IMR-90 (cell line): Measurements from ENCODE around the gene LRP1B. TPM values are rescaled to one million over a fixed set of nuclear protein-coding genes. Genes with fewer than 3 reads are reported as not detected.

Source experiments
- ATAC-seq: fragments of 200-7000 bp; cut with Tn5 transposase; 2 replicates; pipeline ENCODE4 v1.9.1; 2020; ENCODE audit warnings: low read depth, mild to moderate bottlenecking, moderate library complexity
- BruUV-seq: library from RNA; stranded (reverse); fragments of 400-500 nt; replicated peaks from 2 replicates; lab custom pipeline; 2021; lab: Mats Ljungman, UMichigan
- CTCF ChIA-PET: fragments of 300-600 bp; formaldehyde crosslinking; extraction: SDS; loops from one replicate; lab custom pipeline; 2021; ENCODE audit warnings: antibody characterized with exemption; lab: Yijun Ruan, JAX
- POLR2A ChIA-PET: fragments of 300-600 bp; sonication (Branson Sonifier 250); formaldehyde crosslinking; loops from one replicate; lab custom pipeline; 2022; ENCODE audit warnings: antibody characterized with exemption; ENCODE audit not compliant: unreplicated experiment; lab: Charles Lee
- DNase-seq: peaks from one replicate; pipeline ENCODE4 v3.0.0; 2013
- H2AFZ ChIP-seq: replicated peaks from 2 replicates; pipeline ENCODE3; 2013; ENCODE audit warnings: low read length, mild to moderate bottlenecking; ENCODE audit not compliant: poor library complexity
- H2AK5ac ChIP-seq: 2 replicates; pipeline ENCODE4 v1.6.1; 2013; ENCODE audit warnings: low read depth, low read length, inconsistent platforms
- H2AK9ac ChIP-seq: replicated peaks from 2 replicates; pipeline ENCODE3; 2013; ENCODE audit warnings: mild to moderate bottlenecking, low read depth, low read length, moderate library complexity; ENCODE audit not compliant: poor library complexity
- H2BK120ac ChIP-seq: 2 replicates; pipeline ENCODE4 v1.6.1; 2013; ENCODE audit warnings: low read depth, low read length, inconsistent platforms
- H2BK15ac ChIP-seq: 3 replicates; pipeline ENCODE4 v1.6.1; 2013; ENCODE audit warnings: low read depth, low read length, inconsistent platforms
- H2BK20ac ChIP-seq: 2 replicates; pipeline ENCODE4 v1.6.1; 2013; ENCODE audit warnings: low read depth, mild to moderate bottlenecking, inconsistent platforms, low read length, moderate library complexity
- H2BK5ac ChIP-seq: 2 replicates; pipeline ENCODE4 v1.6.1; 2013; ENCODE audit warnings: mild to moderate bottlenecking, low read depth, low read length, inconsistent platforms; ENCODE audit not compliant: poor library complexity, severe bottlenecking
- H3K14ac ChIP-seq: replicated peaks from 2 replicates; pipeline ENCODE4 v1.6.1; 2013; ENCODE audit warnings: low read depth, low read length, inconsistent platforms
- H3K18ac ChIP-seq: 2 replicates; pipeline ENCODE4 v1.6.1; 2013; ENCODE audit warnings: low read depth, low read length, control low read depth
- H3K23ac ChIP-seq: 2 replicates; pipeline ENCODE4 v1.6.1; 2013; ENCODE audit warnings: low read depth, low read length, inconsistent platforms
- H3K27ac ChIP-seq: 2 replicates; pipeline ENCODE4 v1.5.1; 2013; ENCODE audit warnings: mild to moderate bottlenecking, control low read depth, low read length; ENCODE audit not compliant: insufficient read depth
- H3K27me3 ChIP-seq: 2 replicates; pipeline ENCODE4 v1.6.1; 2013; ENCODE audit warnings: low read length; ENCODE audit not compliant: control insufficient read depth, insufficient read depth
- H3K36me3 ChIP-seq: 2 replicates; pipeline ENCODE4 v1.6.1; 2013; ENCODE audit warnings: low read length, mixed read lengths; ENCODE audit not compliant: control insufficient read depth, insufficient read depth
- H3K4ac ChIP-seq: 2 replicates; pipeline ENCODE4 v1.6.1; 2013; ENCODE audit warnings: low read depth, low read length, inconsistent platforms
- H3K4me1 ChIP-seq: 2 replicates; pipeline ENCODE4 v1.6.1; 2013; ENCODE audit warnings: low read length, mixed read lengths; ENCODE audit not compliant: control insufficient read depth, insufficient read depth
- H3K4me2 ChIP-seq: 2 replicates; pipeline ENCODE4 v1.6.1; 2013; ENCODE audit warnings: low read depth, mild to moderate bottlenecking, control low read depth, low read length, moderate library complexity
- H3K4me3 ChIP-seq: 2 replicates; pipeline ENCODE4 v1.5.1; 2013; ENCODE audit warnings: low read depth, mild to moderate bottlenecking, control low read depth, low read length, moderate library complexity; ENCODE audit not compliant: insufficient read depth
- H3K56ac ChIP-seq: 2 replicates; pipeline ENCODE4 v1.6.1; 2013; ENCODE audit warnings: low read length, inconsistent platforms; ENCODE audit not compliant: insufficient read depth; ENCODE audit errors: extremely low read depth
- H3K79me1 ChIP-seq, 2 experiments: 2 replicates each; pipeline ENCODE4 v1.6.1; 2013; ENCODE audit warnings: low read length in 2 of 2, inconsistent platforms in 1 of 2, low read depth in 1 of 2
- H3K9ac ChIP-seq: 2 replicates; pipeline ENCODE4 v1.6.1; 2013; ENCODE audit warnings: low read depth, low read length, control low read depth
- H3K9me1 ChIP-seq: 2 replicates; pipeline ENCODE4 v1.6.1; 2013; ENCODE audit warnings: low read length, inconsistent platforms; ENCODE audit not compliant: insufficient read depth
- H3K9me3 ChIP-seq: 2 replicates; pipeline ENCODE4 v1.6.1; 2013; ENCODE audit warnings: low read length; ENCODE audit not compliant: control insufficient read depth, insufficient read depth
- H4K20me1 ChIP-seq: 2 replicates; pipeline ENCODE4 v1.6.1; 2013; ENCODE audit warnings: low read length, inconsistent platforms; ENCODE audit not compliant: insufficient read depth
- H4K5ac ChIP-seq: 2 replicates; pipeline ENCODE4 v1.6.1; 2013; ENCODE audit warnings: mild to moderate bottlenecking, low read depth, low read length, control low read depth
- H4K8ac ChIP-seq, 2 experiments: 2 replicates each; pipeline ENCODE4 v1.6.1; 2013; ENCODE audit warnings: low read depth in 2 of 2, low read length in 2 of 2, control low read depth in 1 of 2, inconsistent platforms in 1 of 2
- H4K91ac ChIP-seq: 2 replicates; pipeline ENCODE4 v1.6.1; 2013; ENCODE audit warnings: low read depth, low read length, inconsistent platforms; ENCODE audit not compliant: insufficient read depth
- BHLHE40 ChIP-seq: fragments of 150-350 bp; IDR thresholded peaks from 2 replicates; pipeline ENCODE4 v1.6.1; 2016; ENCODE audit warnings: mild to moderate bottlenecking, low read depth, low read length
- CEBPB ChIP-seq: IDR thresholded peaks from 2 replicates; pipeline ENCODE4 v1.6.1; 2012; ENCODE audit warnings: low read depth, low read length, improper control_type of control experiment
- CHD1 ChIP-seq: IDR thresholded peaks from 2 replicates; pipeline ENCODE4 v1.6.1; 2012; ENCODE audit warnings: low read depth, low read length, improper control_type of control experiment
- CTCF ChIP-seq: conservative IDR thresholded peaks from 2 replicates; pipeline ENCODE4 v1.5.1; 2012; ENCODE audit warnings: mild to moderate bottlenecking, low read depth, low read length, improper control_type of control experiment
- MAFK ChIP-seq: IDR thresholded peaks from 2 replicates; pipeline ENCODE4 v1.6.1; 2012; ENCODE audit warnings: low read depth, low read length, improper control_type of control experiment
- MAZ ChIP-seq: IDR thresholded peaks from 2 replicates; pipeline ENCODE4 v1.6.1; 2012; ENCODE audit warnings: low read depth, mild to moderate bottlenecking, low read length, improper control_type of control experiment, moderate library complexity, borderline replicate concordance
- MXI1 ChIP-seq: IDR thresholded peaks from 2 replicates; pipeline ENCODE4 v1.6.1; 2012; ENCODE audit warnings: low read depth, mild to moderate bottlenecking, low read length, moderate library complexity, borderline replicate concordance
- NFE2L2 ChIP-seq: fragments of 150-350 bp; IDR thresholded peaks from 2 replicates; pipeline ENCODE4 v1.6.1; 2016; ENCODE audit warnings: low read depth, mild to moderate bottlenecking, low read length
- POLR2A ChIP-seq: IDR thresholded peaks from 2 replicates; pipeline ENCODE4 v1.6.1; 2012; ENCODE audit warnings: mild to moderate bottlenecking, low read depth, low read length
- RCOR1 ChIP-seq: IDR thresholded peaks from 2 replicates; pipeline ENCODE4 v1.6.1; 2012; ENCODE audit warnings: mild to moderate bottlenecking, low read length, improper control_type of control experiment; ENCODE audit not compliant: insufficient replicate concordance
- RFX5 ChIP-seq: IDR thresholded peaks from 2 replicates; pipeline ENCODE4 v1.8.0; 2012; ENCODE audit warnings: low read depth, mild to moderate bottlenecking, low read length, moderate library complexity
- SMC3 ChIP-seq: fragments of 150-350 bp; IDR thresholded peaks from 2 replicates; pipeline ENCODE4 v1.6.1; 2016; ENCODE audit warnings: low read depth, mild to moderate bottlenecking, antibody characterized with exemption, low read length, moderate library complexity
- WGBS, 2 experiments: methylation state at CpG; one replicate each; pipeline versions ENCODE4 v1.1.5 to v1.1.7; 2013; ENCODE audit warnings: missing lambda C conversion rate in 2 of 2; ENCODE audit not compliant: insufficient read length in 1 of 2; ENCODE audit errors: extremely low coverage in 2 of 2; 5-methylcytosine and 5-hydroxymethylcytosine counted together
- dilution Hi-C: fragments of 300-500 bp; cut with HindIII; formaldehyde crosslinking; loops from one replicate; pipeline ENCODE4 v1.14.3; 2018; ENCODE audit warnings: low sequenced_read_pairs; ENCODE audit not compliant: unreplicated experiment
- in situ Hi-C: fragments of 300-500 bp; cut with MboI; formaldehyde crosslinking; loops from 3 replicates; pipeline ENCODE4 v1.14.3; 2019; ENCODE audit warnings: low sequenced_read_pairs, inconsistent platforms, mixed read lengths
- intact Hi-C: fragments of 100-400 bp; cut with micrococcal nuclease; formaldehyde crosslinking; loops from 2 replicates; pipeline ENCODE4 v1.10.0; 2022
- polyA plus RNA-seq, 3 experiments: library from polyadenylated mRNA; depleted of rRNA; stranded (reverse); fragments of >200 nt; gene quantifications; 2 replicates each; pipeline ENCODE4 v1.2.3, GENCODE V29; 2012; ENCODE audit warnings: low replicate concordance in 1 of 3
- total RNA-seq: library from RNA; depleted of rRNA; stranded (reverse); fragments of >200 nt; gene quantifications from 2 replicates; pipeline ENCODE4 v1.2.3, GENCODE V29; 2012

Gene LRP1B
- total and polyA plus RNA-seq, 2 of the 4 experiments (the other 2 are of a cell fraction): under 0.01 to 0.02 TPM

- H3K36me3 ChIP-seq: no peaks in the 10 kb centered on the region
- ChIA-PET POLR2A (no interaction called here), CTCF (interaction anchor here (0.8 kb wide), 1 partner anchor 16 kb away, joined by 3 read pairs; no protein-coding TSS in a partner anchor)
- H3K27ac ChIP-seq: no peak overlapping the region
- no peak overlapping the region for H2AK5ac ChIP-seq
- H3K9me1 ChIP-seq: no peaks in the 10 kb centered on the region
- no peak overlapping the region for H4K91ac ChIP-seq
- no peak overlapping the region for H2BK20ac ChIP-seq
- in situ Hi-C loops: no loop called here
- H3K56ac ChIP-seq: no peak overlapping the region
- no TSS peak for BruUV-seq
- H2AK9ac ChIP-seq: no peak overlapping the region
- no peak overlapping the region for H2BK5ac ChIP-seq
- no CpG with 5 or more reads among the region's 2 CpGs for WGBS, 2 experiments
- no peaks in the 10 kb centered on the region for H3K79me1 ChIP-seq
- no peak overlapping the region for H4K5ac ChIP-seq
- dilution Hi-C loops: no loop called here
- H3K4ac ChIP-seq: no peak overlapping the region
- no peak overlapping the region for H2BK15ac ChIP-seq
- no peak overlapping the region for H3K9ac ChIP-seq
- no peaks in the 10 kb centered on the region for H4K20me1 ChIP-seq
- no peak overlapping the region for H3K4me3 ChIP-seq
- H3K14ac ChIP-seq: no peak overlapping the region
- no peaks in the 10 kb centered on the region for H3K9me3 ChIP-seq
- H3K18ac ChIP-seq: no peak overlapping the region
- no peak for TF ChIP-seq SMC3
- no peak for TF ChIP-seq RCOR1
- TF ChIP-seq CHD1: no peak
- no peak for TF ChIP-seq MAFK
- TF ChIP-seq CTCF: no peak
- TF ChIP-seq MXI1: no peak
- TF ChIP-seq BHLHE40: no peak
- no peak for TF ChIP-seq CEBPB
- no peak for TF ChIP-seq POLR2A
- no peak for TF ChIP-seq NFE2L2
- TF ChIP-seq MAZ: no peak
- TF ChIP-seq RFX5: no peak
- ATAC-seq (no peak), DNase-seq (no peak)
- H4K8ac ChIP-seq: no peak overlapping the region
- no peak overlapping the region for H2AFZ ChIP-seq
- H3K23ac ChIP-seq: no peak overlapping the region
- H3K4me1 ChIP-seq: no peaks in the 10 kb centered on the region
- intact Hi-C loops: no loop called here
- no peaks in the 10 kb centered on the region for H3K27me3 ChIP-seq
- no peak overlapping the region for H2BK120ac ChIP-seq
- H3K4me2 ChIP-seq: no peak overlapping the region
These were observed 1775.2 kb downstream of the LRP1B start for GRCh38 chr2:140355511-140356090.
